Common myeloid progenitor, CD34-positive (primary cell): ENCODE results near the gene LUC7L3.

Experiments
- CTCF ChIA-PET: fragments of 350-600 bp; sonication (Branson Sonifier 250); formaldehyde crosslinking; loops from one replicate; lab custom pipeline; 2021; ENCODE audit warnings: antibody characterized with exemption; lab: Charles Lee
- POLR2A ChIA-PET: fragments of 350-600 bp; sonication (Branson Sonifier 250); formaldehyde crosslinking; loops from one replicate; lab custom pipeline; 2021; ENCODE audit warnings: antibody characterized with exemption; lab: Charles Lee
- DNase-seq, 3 donors: peaks; one replicate each; pipeline versions ENCODE4 v3.0.0 to v3.0.0-alpha.2; 2013
- H3K27ac ChIP-seq, 2 experiments: 1 replicate in 1 of 2; 2 replicates in 1 of 2; pipeline ENCODE4 v1.7.0; 2013; ENCODE audit warnings: inconsistent platforms in 2 of 2, low read length in 2 of 2, mild to moderate bottlenecking in 2 of 2, low read depth in 1 of 2, moderate library complexity in 1 of 2; ENCODE audit not compliant: severe bottlenecking in 2 of 2, insufficient read depth in 1 of 2, poor library complexity in 1 of 2
- H3K27me3 ChIP-seq, 5 experiments: replicated peaks in 2 of 5; 1 replicate in 3 of 5; 2 replicates in 2 of 5; pipeline versions ENCODE4 v1.6.1 to v1.7.0; 2013; ENCODE audit warnings: low read length in 4 of 5, mild to moderate bottlenecking in 2 of 5, moderate library complexity in 2 of 5, inconsistent platforms in 1 of 5; ENCODE audit not compliant: insufficient read depth in 5 of 5, control insufficient read depth in 4 of 5
- H3K36me3 ChIP-seq, 4 experiments: 1 replicate in 2 of 4; 2 replicates in 2 of 4; pipeline versions ENCODE4 v1.6.1 to v1.7.0; 2013; ENCODE audit warnings: low read length in 3 of 4, control low read depth in 1 of 4, mild to moderate bottlenecking in 1 of 4; ENCODE audit not compliant: control insufficient read depth in 4 of 4, insufficient read depth in 4 of 4
- H3K4me1 ChIP-seq, 4 experiments: 1 replicate in 3 of 4; 2 replicates in 1 of 4; pipeline versions ENCODE4 v1.6.1 to v1.7.1; 2013; ENCODE audit warnings: low read length in 3 of 4, mild to moderate bottlenecking in 3 of 4, control low read depth in 1 of 4, inconsistent platforms in 1 of 4, moderate library complexity in 1 of 4; ENCODE audit not compliant: control insufficient read depth in 4 of 4, insufficient read depth in 4 of 4; ENCODE audit errors: control extremely low read depth in 1 of 4
- H3K4me3 ChIP-seq, 7 experiments: 1 replicate in 4 of 7; 2 replicates in 3 of 7; pipeline versions ENCODE4 v1.5.1 to v1.7.0; 2013; ENCODE audit warnings: mild to moderate bottlenecking in 7 of 7, low read length in 6 of 7, moderate library complexity in 6 of 7, inconsistent platforms in 2 of 7, low read depth in 2 of 7, control low read depth in 1 of 7; ENCODE audit not compliant: insufficient read depth in 4 of 7, control insufficient read depth in 1 of 7; ENCODE audit errors: extremely low read depth in 1 of 7
- H3K9me3 ChIP-seq, 5 experiments: 1 replicate in 4 of 5; 2 replicates in 1 of 5; pipeline versions ENCODE4 v1.6.1 to v1.7.1; 2013; ENCODE audit warnings: low read length in 4 of 5, mild to moderate bottlenecking in 2 of 5, inconsistent platforms in 1 of 5, low read depth in 1 of 5, moderate library complexity in 1 of 5; ENCODE audit not compliant: control insufficient read depth in 4 of 5, insufficient read depth in 2 of 5; ENCODE audit errors: control extremely low read depth in 1 of 5
- WGBS: methylation state at CpG from one replicate; pipeline ENCODE4 v1.1.5; 2013; ENCODE audit not compliant: insufficient coverage; 5-methylcytosine and 5-hydroxymethylcytosine counted together

LUC7L3 gene

GRCh38 chr17:50775926-50776325, 56.5 kb downstream of the LUC7L3 start:
- 93% methylated on average over 3 of the region's 3 CpGs for WGBS

DNA sequence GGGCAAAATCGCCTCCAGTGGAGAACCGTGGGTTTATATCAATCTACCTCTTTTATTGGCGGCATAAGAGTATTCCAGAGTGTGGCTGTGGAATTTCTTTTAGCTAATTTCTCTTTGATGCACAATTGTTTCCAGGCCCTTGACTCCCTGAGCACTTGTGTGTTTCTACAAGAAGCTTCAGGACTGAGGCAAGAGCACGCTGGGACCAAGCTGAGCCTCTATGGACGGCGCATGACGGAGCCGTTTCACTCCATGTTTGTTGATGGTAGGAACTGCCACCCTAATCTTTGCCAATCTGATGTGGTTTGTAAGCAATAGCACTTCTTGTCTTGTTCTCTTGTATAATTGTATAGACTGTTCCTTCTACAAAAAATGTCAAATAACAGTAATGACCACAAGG, 59.1 kb downstream of the LUC7L3 start:
- no peaks in the 10 kb centered on the region for H3K9me3 ChIP-seq
- H3K27me3 ChIP-seq, result peaks cover 0 to 8% (median 0%) of the 10 kb centered on the region in 5 experiments
- ChIA-PET POLR2A (no interaction called here), CTCF (interaction anchor here (0.6 to 1.6 kb wide), 3 partner anchors 48 to 239 kb away, joined by 3 to 4 read pairs (median 3); no protein-coding TSS in a partner anchor)
- H3K4me3 ChIP-seq, result no peak overlapping the region
- H3K27ac ChIP-seq, result no peak overlapping the region
- DNase-seq, result no peak
- H3K36me3 ChIP-seq, result no peaks in the 10 kb centered on the region
- WGBS, result 98% methylated on average over 5 of the region's 8 CpGs
- H3K4me1 ChIP-seq, result peaks cover 0 to 3% (median 2%) of the 10 kb centered on the region in 4 experiments

More at GRCh38 chr17:50775926-50776325, 56.5 kb downstream of the LUC7L3 start:
- no peak for DNase-seq
- no peaks in the 10 kb centered on the region for H3K36me3 ChIP-seq
- no peaks in the 10 kb centered on the region for H3K4me1 ChIP-seq
- H3K9me3 ChIP-seq, result no peaks in the 10 kb centered on the region
- no peak overlapping the region for H3K4me3 ChIP-seq
- no peak overlapping the region for H3K27ac ChIP-seq
- ChIA-PET POLR2A (no interaction called here), CTCF (interaction anchor here (0.9 to 2.1 kb wide), 2 partner anchors 12 to 23 kb away, joined by 3 to 7 read pairs; no protein-coding TSS in a partner anchor)
- H3K27me3 ChIP-seq, result peaks cover 0 to under 1% (median 0%) of the 10 kb centered on the region in 5 experiments

DNA sequence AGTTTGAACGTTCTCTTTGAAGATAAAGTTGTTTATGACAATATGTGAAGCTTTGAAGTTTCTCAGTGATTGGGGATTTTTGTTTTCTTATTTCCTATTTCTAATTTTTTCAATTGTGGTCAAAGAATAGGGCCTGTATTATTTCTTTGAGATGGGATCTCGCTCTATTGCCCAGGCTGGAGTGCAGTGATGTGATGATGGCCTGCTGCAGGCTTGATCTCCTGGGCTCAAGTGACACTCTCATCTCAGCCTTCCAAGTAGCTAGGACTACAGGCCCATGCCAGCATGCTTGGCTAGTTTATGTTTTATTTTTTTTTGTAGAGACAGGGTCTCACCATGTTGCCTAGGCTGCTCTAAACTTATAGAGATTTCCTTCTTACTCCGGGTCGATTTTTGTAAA, 59.6 kb downstream of the LUC7L3 start:
- 100% methylated on average over 1 of the region's 4 CpGs for WGBS

GRCh38 chr17:50779747-50780353, 60.4 kb downstream of the LUC7L3 start:
- ChIA-PET POLR2A (interaction anchor here (0.6 kb wide), 2 partner anchors 216 to 372 kb away, joined by 3 read pairs; no protein-coding TSS in a partner anchor), CTCF (interaction anchor here (0.6 to 1.5 kb wide), 9 partner anchors 11 to 240 kb away, joined by 3 to 5 read pairs (median 3); no protein-coding TSS in a partner anchor)
- Histone ChIP-seq H3K36me3 (no peaks in the 10 kb centered on the region), H3K27ac (no peak overlapping the region), H3K4me1 (peaks cover 0 to 3% (median 2%) of the 10 kb centered on the region in 4 experiments), H3K9me3 (no peaks in the 10 kb centered on the region), H3K27me3 (peaks cover 0 to 8% (median 0%) of the 10 kb centered on the region in 5 experiments), H3K4me3 (no peak overlapping the region)
- no peak for DNase-seq
- WGBS, result 100% methylated on average over 4 of the region's 9 CpGs

More for the DNA sequence above, 59.6 kb downstream of the LUC7L3 start:
- no peaks in the 10 kb centered on the region for H3K9me3 ChIP-seq
- peaks cover 0 to 3% (median 2%) of the 10 kb centered on the region in 4 experiments for H3K4me1 ChIP-seq
- no peaks in the 10 kb centered on the region for H3K36me3 ChIP-seq
- H3K27ac ChIP-seq, result no peak overlapping the region
- ChIA-PET CTCF (interaction anchor here (0.6 to 1.6 kb wide), 5 partner anchors 47 to 240 kb away, joined by 3 to 4 read pairs (median 3); no protein-coding TSS in a partner anchor), POLR2A (no interaction called here)
- H3K4me3 ChIP-seq, result no peak overlapping the region
- peaks cover 0 to 8% (median 0%) of the 10 kb centered on the region in 5 experiments for H3K27me3 ChIP-seq
- no peak for DNase-seq

- no peaks in the 10 kb centered on the region for H3K9me3 ChIP-seq
- 52% methylated on average over 37 of the region's 38 CpGs for WGBS
- no peak overlapping the region for H3K27ac ChIP-seq
- peaks cover 0 to 3% (median 2%) of the 10 kb centered on the region in 4 experiments for H3K4me1 ChIP-seq
- ChIA-PET CTCF (interaction anchor here (0.9 to 7.3 kb wide), 4 partner anchors 17 to 61 kb away, joined by 3 to 172 read pairs (median 10); no protein-coding TSS in a partner anchor), POLR2A (no interaction called here)
- H3K27me3 ChIP-seq, result peaks cover 0 to 8% (median 0%) of the 10 kb centered on the region in 5 experiments
- peak overlapping the region in 3 of 7 experiments; percentile 51 to 68 (median 56) for H3K4me3 ChIP-seq
- DNase-seq, result no peak
- H3K36me3 ChIP-seq, result no peaks in the 10 kb centered on the region
Observed at GRCh38 chr17:50781167-50781566, 61.8 kb downstream of the LUC7L3 start.

- H3K9me3 ChIP-seq, result no peaks in the 10 kb centered on the region
- no peak overlapping the region for H3K4me3 ChIP-seq
- 33% methylated on average over 6 of the region's 7 CpGs for WGBS
- CTCF ChIA-PET, result interaction anchor here (0.7 to 7.3 kb wide), 26 partner anchors 9 to 177 kb away, joined by 3 to 172 read pairs (median 5); partner anchors contain the start of genes ANKRD40CL and WFIKKN2
- no peak overlapping the region for H3K27ac ChIP-seq
- peaks cover 0 to 8% (median 0%) of the 10 kb centered on the region in 5 experiments for H3K27me3 ChIP-seq
- peaks cover 0 to 3% (median 3%) of the 10 kb centered on the region in 4 experiments for H3K4me1 ChIP-seq
- DNase-seq, result peak; percentile 85 to 92 (median 90)
- POLR2A ChIA-PET, result no interaction called here
- no peaks in the 10 kb centered on the region for H3K36me3 ChIP-seq
Observed at GRCh38 chr17:50783193-50783660, 63.8 kb downstream of the LUC7L3 start.
